ENCODE results near the gene RAVER1.

RAVER1 gene

DNA sequence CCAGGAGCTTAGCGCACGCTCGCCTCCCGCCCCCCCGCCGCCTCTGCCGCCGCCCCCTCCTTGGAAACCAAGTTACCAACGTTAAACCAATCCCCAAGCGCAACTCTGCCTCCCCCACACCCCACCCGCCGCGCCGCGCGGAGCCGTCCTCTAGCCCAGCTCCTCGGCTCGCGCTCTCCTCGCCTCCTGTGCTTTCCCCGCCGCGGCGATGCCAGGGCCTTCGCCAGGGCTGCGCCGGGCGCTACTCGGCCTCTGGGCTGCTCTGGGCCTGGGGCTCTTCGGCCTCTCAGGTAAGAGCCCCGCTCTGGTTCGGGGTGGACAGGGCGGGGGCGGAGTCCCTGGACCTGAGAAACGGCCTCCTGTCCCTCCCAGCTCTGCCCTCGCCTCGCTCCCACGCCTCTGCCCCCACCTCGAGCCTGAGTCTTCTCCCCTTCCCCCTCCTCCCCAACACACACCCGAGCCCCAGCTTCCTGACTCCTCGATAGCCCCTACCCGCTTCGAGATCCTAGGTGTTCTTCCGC is 43.4 kb downstream of the RAVER1 start, which contains the start of gene ICAM5:
TSS of gene ICAM5 (plus strand) at position 117 of the 521 bp plus-strand sequence. CDS start at position 209, 92 bp downstream.
- CTCF ChIA-PET: interaction anchor here (0.6 to 3.2 kb wide), 12 partner anchors 9 to 261 kb away, joined by 3 to 13 read pairs (median 4); partner anchors contain the start of gene ICAM1
- Histone ChIP-seq H3K4me3 (ENCODE audit: low read depth, low read length) (peak within 1 kb of the TSS; percentile 41), H3K4me1 (ENCODE audit: control insufficient read depth, insufficient read depth, low read length) (peaks cover 4% of the 10 kb centered on the region; the same call in 1 of the 2 replicates), H3K27ac (ENCODE audit: extremely low read depth, low read depth, low read length) (no peak within 1 kb of the TSS; the same call in 1 of the 2 replicates), H3K9me3 (ENCODE audit: control insufficient read depth, insufficient read depth, low read depth, low read length) (no peaks in the 10 kb centered on the region), H3K36me3 (ENCODE audit: control insufficient read depth in 2 of 2, insufficient read depth in 1 of 2, low read length in 2 of 2) (peaks cover 0 to 5% of the 10 kb centered on the region in 2 experiments; a peak in 1 of 3 replicates)
- POLR2A ChIA-PET: interaction anchor here (0.7 to 1.7 kb wide), 15 partner anchors 11 to 128 kb away, joined by 3 to 21 read pairs (median 4); partner anchors contain the start of genes ICAM1, RAVER1 and TYK2
- TF ChIP-seq, protein P1, sequence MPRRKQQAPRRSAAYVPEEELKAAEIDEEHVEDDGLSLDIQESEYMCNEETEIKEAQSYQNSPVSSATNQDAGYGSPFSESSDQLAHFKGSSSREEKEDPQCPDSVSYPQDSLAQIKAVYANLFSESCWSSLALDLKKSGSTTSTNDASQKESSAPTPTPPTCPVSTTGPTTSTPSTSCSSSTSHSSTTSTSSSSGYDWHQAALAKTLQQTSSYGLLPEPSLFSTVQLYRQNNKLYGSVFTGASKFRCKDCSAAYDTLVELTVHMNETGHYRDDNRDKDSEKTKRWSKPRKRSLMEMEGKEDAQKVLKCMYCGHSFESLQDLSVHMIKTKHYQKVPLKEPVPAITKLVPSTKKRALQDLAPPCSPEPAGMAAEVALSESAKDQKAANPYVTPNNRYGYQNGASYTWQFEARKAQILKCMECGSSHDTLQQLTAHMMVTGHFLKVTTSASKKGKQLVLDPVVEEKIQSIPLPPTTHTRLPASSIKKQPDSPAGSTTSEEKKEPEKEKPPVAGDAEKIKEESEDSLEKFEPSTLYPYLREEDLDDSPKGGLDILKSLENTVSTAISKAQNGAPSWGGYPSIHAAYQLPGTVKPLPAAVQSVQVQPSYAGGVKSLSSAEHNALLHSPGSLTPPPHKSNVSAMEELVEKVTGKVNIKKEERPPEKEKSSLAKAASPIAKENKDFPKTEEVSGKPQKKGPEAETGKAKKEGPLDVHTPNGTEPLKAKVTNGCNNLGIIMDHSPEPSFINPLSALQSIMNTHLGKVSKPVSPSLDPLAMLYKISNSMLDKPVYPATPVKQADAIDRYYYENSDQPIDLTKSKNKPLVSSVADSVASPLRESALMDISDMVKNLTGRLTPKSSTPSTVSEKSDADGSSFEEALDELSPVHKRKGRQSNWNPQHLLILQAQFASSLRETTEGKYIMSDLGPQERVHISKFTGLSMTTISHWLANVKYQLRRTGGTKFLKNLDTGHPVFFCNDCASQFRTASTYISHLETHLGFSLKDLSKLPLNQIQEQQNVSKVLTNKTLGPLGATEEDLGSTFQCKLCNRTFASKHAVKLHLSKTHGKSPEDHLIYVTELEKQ (tag by site-specific recombination; IDR thresholded peaks at IDR 0.05; ENCODE audit: borderline replicate concordance): no peak
- TF ChIP-seq HOXD13 (CRISPR knock-in tag; IDR thresholded peaks at IDR 0.05; ENCODE audit: borderline replicate concordance): no peak
- TF ChIP-seq ZNF629 (tag by site-specific recombination; IDR thresholded peaks at IDR 0.05): no peak
- no peak; the same call in 1 of the 2 replicates for TF ChIP-seq SP7 (tag by site-specific recombination; IDR thresholded peaks at IDR 0.05)
- TF ChIP-seq ZFHX2 (tag by site-specific recombination; conservative IDR thresholded peaks at IDR 0.05): peak; percentile 91
- TF ChIP-seq, protein P2, sequence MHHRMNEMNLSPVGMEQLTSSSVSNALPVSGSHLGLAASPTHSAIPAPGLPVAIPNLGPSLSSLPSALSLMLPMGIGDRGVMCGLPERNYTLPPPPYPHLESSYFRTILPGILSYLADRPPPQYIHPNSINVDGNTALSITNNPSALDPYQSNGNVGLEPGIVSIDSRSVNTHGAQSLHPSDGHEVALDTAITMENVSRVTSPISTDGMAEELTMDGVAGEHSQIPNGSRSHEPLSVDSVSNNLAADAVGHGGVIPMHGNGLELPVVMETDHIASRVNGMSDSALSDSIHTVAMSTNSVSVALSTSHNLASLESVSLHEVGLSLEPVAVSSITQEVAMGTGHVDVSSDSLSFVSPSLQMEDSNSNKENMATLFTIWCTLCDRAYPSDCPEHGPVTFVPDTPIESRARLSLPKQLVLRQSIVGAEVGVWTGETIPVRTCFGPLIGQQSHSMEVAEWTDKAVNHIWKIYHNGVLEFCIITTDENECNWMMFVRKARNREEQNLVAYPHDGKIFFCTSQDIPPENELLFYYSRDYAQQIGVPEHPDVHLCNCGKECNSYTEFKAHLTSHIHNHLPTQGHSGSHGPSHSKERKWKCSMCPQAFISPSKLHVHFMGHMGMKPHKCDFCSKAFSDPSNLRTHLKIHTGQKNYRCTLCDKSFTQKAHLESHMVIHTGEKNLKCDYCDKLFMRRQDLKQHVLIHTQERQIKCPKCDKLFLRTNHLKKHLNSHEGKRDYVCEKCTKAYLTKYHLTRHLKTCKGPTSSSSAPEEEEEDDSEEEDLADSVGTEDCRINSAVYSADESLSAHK (tag by site-specific recombination; IDR thresholded peaks at IDR 0.05): no peak
- no peak for TF ChIP-seq ZNF132 (tag by site-specific recombination; IDR thresholded peaks at IDR 0.05; ENCODE audit: borderline replicate concordance)
- TF ChIP-seq, protein P3, sequence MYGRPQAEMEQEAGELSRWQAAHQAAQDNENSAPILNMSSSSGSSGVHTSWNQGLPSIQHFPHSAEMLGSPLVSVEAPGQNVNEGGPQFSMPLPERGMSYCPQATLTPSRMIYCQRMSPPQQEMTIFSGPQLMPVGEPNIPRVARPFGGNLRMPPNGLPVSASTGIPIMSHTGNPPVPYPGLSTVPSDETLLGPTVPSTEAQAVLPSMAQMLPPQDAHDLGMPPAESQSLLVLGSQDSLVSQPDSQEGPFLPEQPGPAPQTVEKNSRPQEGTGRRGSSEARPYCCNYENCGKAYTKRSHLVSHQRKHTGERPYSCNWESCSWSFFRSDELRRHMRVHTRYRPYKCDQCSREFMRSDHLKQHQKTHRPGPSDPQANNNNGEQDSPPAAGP (tag by site-specific recombination; IDR thresholded peaks at IDR 0.05): peak; percentile 45; the same call in 1 of the 2 replicates
- 0 out of 2 replicates have a peak, but pooled peaks have one; percentile 11 for TF ChIP-seq ZXDB (tag by site-specific recombination; IDR thresholded peaks at IDR 0.05)
- TF ChIP-seq SP2 (tag by site-specific recombination; IDR thresholded peaks at IDR 0.05): peak; percentile 26; the same call in 1 of the 2 replicates
- peak; percentile 96; the same call in 1 of the 2 replicates for TF ChIP-seq ZBTB48 (tag by site-specific recombination; IDR thresholded peaks at IDR 0.05)
- no peak for TF ChIP-seq TRIM28 (IDR thresholded peaks at IDR 0.05; ENCODE audit: borderline replicate concordance, low read length)
- 0 out of 2 replicates have a peak, but pooled peaks have one; percentile 11 for TF ChIP-seq OSR2 (tag by site-specific recombination; IDR thresholded peaks at IDR 0.05)
- TF ChIP-seq ZNF843 (tag by site-specific recombination; IDR thresholded peaks at IDR 0.05): no peak
- TF ChIP-seq, protein P4, sequence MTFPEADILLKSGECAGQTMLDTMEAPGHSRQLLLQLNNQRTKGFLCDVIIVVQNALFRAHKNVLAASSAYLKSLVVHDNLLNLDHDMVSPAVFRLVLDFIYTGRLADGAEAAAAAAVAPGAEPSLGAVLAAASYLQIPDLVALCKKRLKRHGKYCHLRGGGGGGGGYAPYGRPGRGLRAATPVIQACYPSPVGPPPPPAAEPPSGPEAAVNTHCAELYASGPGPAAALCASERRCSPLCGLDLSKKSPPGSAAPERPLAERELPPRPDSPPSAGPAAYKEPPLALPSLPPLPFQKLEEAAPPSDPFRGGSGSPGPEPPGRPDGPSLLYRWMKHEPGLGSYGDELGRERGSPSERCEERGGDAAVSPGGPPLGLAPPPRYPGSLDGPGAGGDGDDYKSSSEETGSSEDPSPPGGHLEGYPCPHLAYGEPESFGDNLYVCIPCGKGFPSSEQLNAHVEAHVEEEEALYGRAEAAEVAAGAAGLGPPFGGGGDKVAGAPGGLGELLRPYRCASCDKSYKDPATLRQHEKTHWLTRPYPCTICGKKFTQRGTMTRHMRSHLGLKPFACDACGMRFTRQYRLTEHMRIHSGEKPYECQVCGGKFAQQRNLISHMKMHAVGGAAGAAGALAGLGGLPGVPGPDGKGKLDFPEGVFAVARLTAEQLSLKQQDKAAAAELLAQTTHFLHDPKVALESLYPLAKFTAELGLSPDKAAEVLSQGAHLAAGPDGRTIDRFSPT (tag by site-specific recombination; IDR thresholded peaks at IDR 0.05): peak; percentile 76; the same call in 1 of the 2 replicates
- no peak for TF ChIP-seq KLF10 (tag by site-specific recombination; IDR thresholded peaks at IDR 0.05)
- TF ChIP-seq ZNF837 (tag by site-specific recombination; IDR thresholded peaks at IDR 0.05): no peak
- 0 out of 2 replicates have a peak, but pooled peaks have one; percentile 23 for TF ChIP-seq ZFP37 (tag by site-specific recombination; IDR thresholded peaks at IDR 0.05)
- no peak for TF ChIP-seq ZBTB21 (tag by site-specific recombination; IDR thresholded peaks at IDR 0.05)
- TF ChIP-seq, protein P5, sequence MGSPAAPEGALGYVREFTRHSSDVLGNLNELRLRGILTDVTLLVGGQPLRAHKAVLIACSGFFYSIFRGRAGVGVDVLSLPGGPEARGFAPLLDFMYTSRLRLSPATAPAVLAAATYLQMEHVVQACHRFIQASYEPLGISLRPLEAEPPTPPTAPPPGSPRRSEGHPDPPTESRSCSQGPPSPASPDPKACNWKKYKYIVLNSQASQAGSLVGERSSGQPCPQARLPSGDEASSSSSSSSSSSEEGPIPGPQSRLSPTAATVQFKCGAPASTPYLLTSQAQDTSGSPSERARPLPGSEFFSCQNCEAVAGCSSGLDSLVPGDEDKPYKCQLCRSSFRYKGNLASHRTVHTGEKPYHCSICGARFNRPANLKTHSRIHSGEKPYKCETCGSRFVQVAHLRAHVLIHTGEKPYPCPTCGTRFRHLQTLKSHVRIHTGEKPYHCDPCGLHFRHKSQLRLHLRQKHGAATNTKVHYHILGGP (tag by site-specific recombination; IDR thresholded peaks at IDR 0.05): no peak
- peak; percentile 88 for TF ChIP-seq EGR2 (tag by site-specific recombination; IDR thresholded peaks at IDR 0.05; ENCODE audit: low read depth)
- TF ChIP-seq ZNF529 (tag by site-specific recombination; IDR thresholded peaks at IDR 0.05; ENCODE audit: insufficient replicate concordance): no peak
- TF ChIP-seq, protein P6, sequence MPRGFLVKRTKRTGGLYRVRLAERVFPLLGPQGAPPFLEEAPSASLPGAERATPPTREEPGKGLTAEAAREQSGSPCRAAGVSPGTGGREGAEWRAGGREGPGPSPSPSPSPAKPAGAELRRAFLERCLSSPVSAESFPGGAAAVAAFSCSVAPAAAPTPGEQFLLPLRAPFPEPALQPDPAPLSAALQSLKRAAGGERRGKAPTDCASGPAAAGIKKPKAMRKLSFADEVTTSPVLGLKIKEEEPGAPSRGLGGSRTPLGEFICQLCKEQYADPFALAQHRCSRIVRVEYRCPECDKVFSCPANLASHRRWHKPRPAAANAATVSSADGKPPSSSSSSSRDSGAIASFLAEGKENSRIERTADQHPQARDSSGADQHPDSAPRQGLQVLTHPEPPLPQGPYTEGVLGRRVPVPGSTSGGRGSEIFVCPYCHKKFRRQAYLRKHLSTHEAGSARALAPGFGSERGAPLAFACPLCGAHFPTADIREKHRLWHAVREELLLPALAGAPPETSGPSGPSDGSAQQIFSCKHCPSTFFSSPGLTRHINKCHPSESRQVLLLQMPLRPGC (tag by site-specific recombination; IDR thresholded peaks at IDR 0.05): no peak
- TF ChIP-seq ZNF2 (tag by site-specific recombination; IDR thresholded peaks at IDR 0.05): 0 out of 2 replicates have a peak, but pooled peaks have one; percentile 32
- TF ChIP-seq ZNF677 (tag by site-specific recombination; IDR thresholded peaks at IDR 0.05): no peak

All from HEK293 (cell line).